Vagina (tissue), 2 donors: Measurements from ENCODE around the gene ATP8A2. TPM values are rescaled to one million over a fixed set of nuclear protein-coding genes. Genes with fewer than 3 reads are reported as not detected.
"Not testable (repeated sequence)": the region's sequence is repeated elsewhere in the genome, so short reads cannot be mapped to it uniquely, and the experiment has no call there.

Experiments
- DNase-seq, 2 donors: peaks; one replicate each; pipeline ENCODE4 v3.0.0-alpha.2; 2017; ENCODE audit errors: extremely low spot score in 2 of 2
- H3K27ac ChIP-seq: fragments of 200-600 bp; sonication (generic); one replicate; pipeline ENCODE4 v1.5.1; 2019
- H3K27me3 ChIP-seq: fragments of 200-600 bp; sonication (generic); one replicate; pipeline ENCODE4 v1.5.1; 2019
- H3K36me3 ChIP-seq, 2 donors: fragments of 200-600 bp; sonication (generic); one replicate each; pipeline ENCODE4 v1.5.1; 2017 to 2019
- H3K4me1 ChIP-seq: fragments of 200-600 bp; sonication (generic); one replicate; pipeline ENCODE4 v1.5.1; 2019
- H3K4me3 ChIP-seq, 2 donors: fragments of 200-600 bp; sonication (generic); 1 replicate in 1 of 2; 2 replicates in 1 of 2; pipeline ENCODE4 v1.5.1; 2016 to 2019
- H3K9me3 ChIP-seq: fragments of 200-600 bp; sonication (generic); one replicate; pipeline ENCODE4 v1.5.1; 2019
- CTCF ChIP-seq, 3 experiments: fragments of 450-650 bp in 2 of 3; fragments of 200-600 bp in 1 of 3; sonication (generic) in 1 of 3; IDR thresholded peaks; one replicate each; pipeline ENCODE4 v1.5.1; 2017 to 2019; ENCODE audit warnings: antibody characterized with exemption in 3 of 3, mild to moderate bottlenecking in 2 of 3, moderate library complexity in 2 of 3
- POLR2A ChIP-seq, 2 donors: fragments of 450-650 bp; IDR thresholded peaks; one replicate each; pipeline ENCODE4 v1.6.1; 2017; ENCODE audit warnings: antibody characterized with exemption in 2 of 2, mild to moderate bottlenecking in 2 of 2, moderate library complexity in 2 of 2
- POLR2AphosphoS5 ChIP-seq, 2 donors: sonication (generic); formaldehyde crosslinking; IDR thresholded peaks; one replicate each; pipeline ENCODE4 v1.9.0; 2017; ENCODE audit warnings: antibody characterized with exemption in 2 of 2, mild to moderate bottlenecking in 2 of 2, low read depth in 1 of 2; ENCODE audit not compliant: insufficient read depth in 1 of 2
- intact Hi-C: fragments of 100-400 bp; cut with DNase I; formaldehyde crosslinking; loops from one replicate; pipeline ENCODE4 v1.15.1; 2023
- total RNA-seq: library from RNA; depleted of rRNA; stranded (reverse); fragments of >200 nt; gene quantifications from one replicate; pipeline ENCODE4 v1.2.3, GENCODE V29; 2016

Gene ATP8A2
- total RNA-seq, 1 donor from 2014 or later, result 1.5 TPM

GRCh38 chr13:25503856-25504255 lies 132.1 kb downstream of the ATP8A2 start:
- Histone ChIP-seq H3K27me3 (no peaks in the 10 kb centered on the region), H3K4me1 (no peaks in the 10 kb centered on the region), H3K36me3 (no peaks in the 10 kb centered on the region), H3K27ac (no peak overlapping the region), H3K9me3 (no peaks in the 10 kb centered on the region), H3K4me3 (no peak overlapping the region)
- intact Hi-C loops, result no loop called here
- DNase-seq, result no peak
- no peak for TF ChIP-seq CTCF (IDR thresholded peaks at IDR 0.05)
- no peak for TF ChIP-seq POLR2AphosphoS5 (IDR thresholded peaks at IDR 0.05; ENCODE audit: insufficient read depth in 1 of 2, low read depth in 1 of 2)
- no peak for TF ChIP-seq POLR2A (IDR thresholded peaks at IDR 0.05)

GRCh38 chr13:25507841-25508240 lies 136.1 kb downstream of the ATP8A2 start:
- intact Hi-C loops, result no loop called here
- no peak overlapping the region for H3K27ac ChIP-seq

DNA sequence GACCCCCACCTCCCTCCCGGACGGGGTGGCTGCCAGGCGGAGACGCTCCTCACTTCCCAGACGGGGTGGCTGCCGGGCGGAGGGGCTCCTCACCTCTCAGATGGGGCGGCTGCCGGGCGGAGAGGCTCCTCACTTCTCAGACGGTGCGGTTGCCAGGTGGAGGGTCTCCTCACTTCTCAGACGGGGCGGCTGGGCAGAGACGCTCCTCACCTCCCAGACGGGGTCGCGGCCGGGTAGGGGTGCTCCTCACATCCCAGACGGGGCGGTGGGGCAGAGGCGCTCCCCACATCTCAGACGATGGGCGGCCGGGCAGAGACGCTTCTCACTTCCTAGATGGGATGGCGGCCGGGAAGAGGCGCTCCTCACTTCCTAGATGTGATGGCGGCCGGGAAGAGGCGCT lies 141.3 kb downstream of the ATP8A2 start:
- H3K4me1 ChIP-seq, DNase-seq, H3K27me3 ChIP-seq, intact Hi-C loops, H3K27ac ChIP-seq, H3K36me3 ChIP-seq, H3K9me3 ChIP-seq, H3K4me3 ChIP-seq: not testable (repeated sequence)

More at GRCh38 chr13:25507841-25508240, 136.1 kb downstream of the ATP8A2 start:
- Histone ChIP-seq H3K4me3 (no peak overlapping the region), H3K9me3 (no peaks in the 10 kb centered on the region), H3K27me3 (no peaks in the 10 kb centered on the region), H3K4me1 (no peaks in the 10 kb centered on the region), H3K36me3 (no peaks in the 10 kb centered on the region)
- no peak for DNase-seq
- TF ChIP-seq POLR2A (IDR thresholded peaks at IDR 0.05), result no peak
- TF ChIP-seq CTCF (IDR thresholded peaks at IDR 0.05), result no peak
- no peak for TF ChIP-seq POLR2AphosphoS5 (IDR thresholded peaks at IDR 0.05; ENCODE audit: insufficient read depth in 1 of 2, low read depth in 1 of 2)

GRCh38 chr13:25518441-25518840 lies 146.7 kb downstream of the ATP8A2 start:
- intact Hi-C loops, result no loop called here
- Histone ChIP-seq H3K4me3 (no peak overlapping the region), H3K9me3 (no peaks in the 10 kb centered on the region), H3K4me1 (no peaks in the 10 kb centered on the region), H3K27ac (no peak overlapping the region), H3K27me3 (no peaks in the 10 kb centered on the region), H3K36me3 (no peaks in the 10 kb centered on the region)
- DNase-seq, result no peak
- no peak for TF ChIP-seq CTCF (IDR thresholded peaks at IDR 0.05)

- H3K4me3 ChIP-seq, result no peak overlapping the region
- H3K9me3 ChIP-seq, result no peaks in the 10 kb centered on the region
- H3K36me3 ChIP-seq, result no peaks in the 10 kb centered on the region
- intact Hi-C loops, result no loop called here
- H3K27ac ChIP-seq, result no peak overlapping the region
- H3K27me3 ChIP-seq, result no peaks in the 10 kb centered on the region
- DNase-seq, result no peak
- H3K4me1 ChIP-seq, result no peaks in the 10 kb centered on the region
- no peak for TF ChIP-seq CTCF (IDR thresholded peaks at IDR 0.05)
- no peak for TF ChIP-seq POLR2A (IDR thresholded peaks at IDR 0.05)
- no peak for TF ChIP-seq POLR2AphosphoS5 (IDR thresholded peaks at IDR 0.05; ENCODE audit: insufficient read depth in 1 of 2, low read depth in 1 of 2)
These were observed 154.1 kb downstream of the ATP8A2 start for GRCh38 chr13:25525884-25526283.

GRCh38 chr13:25528266-25528665 lies 156.5 kb downstream of the ATP8A2 start:
- no peak overlapping the region for H3K4me3 ChIP-seq
- H3K9me3 ChIP-seq, result no peaks in the 10 kb centered on the region
- H3K27me3 ChIP-seq, result no peaks in the 10 kb centered on the region
- H3K36me3 ChIP-seq, result no peaks in the 10 kb centered on the region
- no peak overlapping the region for H3K27ac ChIP-seq
- TF ChIP-seq CTCF (IDR thresholded peaks at IDR 0.05) (no peak), POLR2AphosphoS5 (IDR thresholded peaks at IDR 0.05; ENCODE audit: insufficient read depth in 1 of 2, low read depth in 1 of 2) (no peak), POLR2A (IDR thresholded peaks at IDR 0.05) (no peak)
- intact Hi-C loops, result no loop called here
- no peak for DNase-seq
- no peaks in the 10 kb centered on the region for H3K4me1 ChIP-seq
